ENCODE data around the gene GPR132.
A peak's percentile ranks its signal among the peaks of the same experiment; 100 is the strongest.

The GPR132 gene

GRCh38 chr14:105020815-105021655 is 44.2 kb downstream of the GPR132 start, which contains the start of gene CDCA4:
CDCA4 (minus strand) TSS chr14:105021083; CDS start chr14:105011929, 9,154 bp downstream.
- DNase-seq (ENCODE audit: low spot score): peak; percentile 97

GRCh38 chr14:105019861-105020814 is 45.1 kb downstream of the GPR132 start:
- no peak for DNase-seq (ENCODE audit: low spot score)

GRCh38 chr14:105018414-105018813 is 46.8 kb downstream of the GPR132 start:
- no peak for DNase-seq (ENCODE audit: low spot score)

GRCh38 chr14:105015905-105016304 is 49.3 kb downstream of the GPR132 start:
- no peak for DNase-seq (ENCODE audit: low spot score)

GRCh38 chr14:105015242-105015641 is 50.0 kb downstream of the GPR132 start:
- DNase-seq (ENCODE audit: low spot score): no peak

- no peak for DNase-seq (ENCODE audit: low spot score)
These were observed 50.6 kb downstream of the GPR132 start for GRCh38 chr14:105014631-105015030.

GRCh38 chr14:105014032-105014431 is 51.2 kb downstream of the GPR132 start:
- DNase-seq (ENCODE audit: low spot score): no peak

- no peak for DNase-seq (ENCODE audit: low spot score)
These were observed 52.0 kb downstream of the GPR132 start for GRCh38 chr14:105013150-105013785.

- DNase-seq (ENCODE audit: low spot score): no peak
These were observed 52.9 kb downstream of the GPR132 start for GRCh38 chr14:105012171-105012985.

GRCh38 chr14:105011312-105011990 is 53.8 kb downstream of the GPR132 start:
- no peak for DNase-seq (ENCODE audit: low spot score)

- no peak for DNase-seq (ENCODE audit: low spot score)
These were observed 54.3 kb downstream of the GPR132 start for GRCh38 chr14:105010891-105011291.

GRCh38 chr14:105010106-105010505 is 55.1 kb downstream of the GPR132 start:
- DNase-seq (ENCODE audit: low spot score): no peak

GRCh38 chr14:105007593-105008264 is 57.5 kb downstream of the GPR132 start:
- no peak for DNase-seq (ENCODE audit: low spot score)

- DNase-seq (ENCODE audit: low spot score): no peak
These were observed 58.2 kb downstream of the GPR132 start for GRCh38 chr14:105006831-105007592.

GRCh38 chr14:105005929-105006830 is 59.0 kb downstream of the GPR132 start:
- DNase-seq (ENCODE audit: low spot score): no peak

GRCh38 chr14:105005329-105005928 is 59.8 kb downstream of the GPR132 start:
- DNase-seq (ENCODE audit: low spot score): no peak

Data from LoVo (cell line).